ENCODE results near the gene RNF130. TPM values are rescaled to one million over a fixed set of nuclear protein-coding genes. Genes with fewer than 3 reads are reported as not detected.

RNF130 gene
- total and polyA plus RNA-seq, 9 donors: 54.7 to 120 (median 67.1) TPM

GRCh38 chr5:179969110-179969509, 102.4 kb downstream of the RNF130 start:
- 92 to 96% (median 94%) methylated on average over 4 of the region's 4 CpGs for WGBS, 3 donors
- no peaks in the 10 kb centered on the region for H3K36me3 ChIP-seq
- no peaks in the 10 kb centered on the region for H3K4me1 ChIP-seq (ENCODE audit: insufficient read depth)
- no peaks in the 10 kb centered on the region for H3K9me3 ChIP-seq
- no peak for DNase-seq
- H3K4me3 ChIP-seq: no peak overlapping the region
- intact Hi-C loops (cut with DNase I): no loop called here
- TF ChIP-seq EP300 (IDR thresholded peaks at IDR 0.05) (no peak), POLR2A (IDR thresholded peaks at IDR 0.05) (no peak), CTCF (IDR thresholded peaks at IDR 0.05) (no peak)
- H3K27ac ChIP-seq: no peak overlapping the region
- no peaks in the 10 kb centered on the region for H3K27me3 ChIP-seq

- intact Hi-C loops (cut with DNase I): no loop called here
- no peak overlapping the region for H3K4me3 ChIP-seq
- TF ChIP-seq EP300 (IDR thresholded peaks at IDR 0.05) (no peak), POLR2A (IDR thresholded peaks at IDR 0.05) (no peak), CTCF (IDR thresholded peaks at IDR 0.05) (no peak)
- H3K4me1 ChIP-seq (ENCODE audit: insufficient read depth): no peaks in the 10 kb centered on the region
- DNase-seq: no peak
- no peaks in the 10 kb centered on the region for H3K36me3 ChIP-seq
- no peaks in the 10 kb centered on the region for H3K9me3 ChIP-seq
- no peak overlapping the region for H3K27ac ChIP-seq
- WGBS, 3 donors: 43 to 47% (median 45%) methylated on average over 1 of the region's 1 CpG
- H3K27me3 ChIP-seq: no peaks in the 10 kb centered on the region
Observed at GRCh38 chr5:179967489-179967888, 104.1 kb downstream of the RNF130 start.

GRCh38 chr5:179964015-179964414, 107.5 kb downstream of the RNF130 start:
- TF ChIP-seq POLR2A (IDR thresholded peaks at IDR 0.05): no peak
- no peak for TF ChIP-seq EP300 (IDR thresholded peaks at IDR 0.05)
- TF ChIP-seq CTCF (IDR thresholded peaks at IDR 0.05): no peak
- Histone ChIP-seq H3K27ac (no peak overlapping the region), H3K4me3 (no peak overlapping the region), H3K9me3 (no peaks in the 10 kb centered on the region), H3K27me3 (no peaks in the 10 kb centered on the region), H3K4me1 (ENCODE audit: insufficient read depth) (no peaks in the 10 kb centered on the region), H3K36me3 (no peaks in the 10 kb centered on the region)
- intact Hi-C loops (cut with DNase I): no loop called here
- no peak for DNase-seq
- 95 to 97% (median 96%) methylated on average over 8 of the region's 8 CpGs for WGBS, 3 donors

GRCh38 chr5:179963375-179963774, 108.2 kb downstream of the RNF130 start:
- Histone ChIP-seq H3K4me1 (ENCODE audit: insufficient read depth) (no peaks in the 10 kb centered on the region), H3K9me3 (no peaks in the 10 kb centered on the region), H3K27me3 (no peaks in the 10 kb centered on the region), H3K4me3 (no peak overlapping the region), H3K27ac (no peak overlapping the region), H3K36me3 (no peaks in the 10 kb centered on the region)
- no peak for TF ChIP-seq CTCF (IDR thresholded peaks at IDR 0.05)
- TF ChIP-seq POLR2A (IDR thresholded peaks at IDR 0.05): no peak
- no peak for TF ChIP-seq EP300 (IDR thresholded peaks at IDR 0.05)
- 79 to 84% (median 82%) methylated on average over 4 of the region's 4 CpGs for WGBS, 3 donors
- intact Hi-C loops (cut with DNase I): no loop called here
- no peak for DNase-seq
